HG03139 (cell line): ENCODE data around the gene ZNF318.
"Not testable (repeated sequence)": the region's sequence is repeated elsewhere in the genome, so short reads cannot be mapped to it uniquely, and the experiment has no call there.

Experiments
- ATAC-seq: cut with Tn5 transposase; IDR thresholded peaks from one replicate; pipeline ENCODE4 v1.9.1; 2021; ENCODE audit not compliant: unreplicated experiment

ZNF318 gene

GRCh38 chr6:43369174-43370002 lies at the start of gene ZNF318:
ZNF318 (minus strand) TSS chr6:43369647; CDS start chr6:43369365, 282 bp downstream.
- peak; percentile 71 for ATAC-seq

DNA sequence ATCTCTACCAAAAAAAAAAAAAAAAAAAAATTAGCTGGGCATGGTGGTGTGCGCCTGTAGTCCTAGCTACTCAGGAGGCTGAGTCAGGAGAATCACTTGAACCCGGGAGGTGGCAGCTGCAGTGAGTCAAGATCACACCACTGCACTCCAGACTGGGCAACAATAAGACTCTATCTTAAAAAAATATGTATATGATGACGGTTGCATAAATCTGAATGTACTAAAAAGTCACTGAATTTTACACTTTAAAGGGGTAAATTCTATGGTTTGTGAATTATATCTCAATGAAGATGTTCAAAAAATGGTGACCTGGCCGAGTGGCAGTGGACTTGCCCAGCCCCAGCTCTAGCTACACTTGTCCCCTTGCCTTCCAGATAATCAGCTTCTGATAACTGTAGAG lies 47.5 kb upstream of the ZNF318 start:
- ATAC-seq = no peak

DNA sequence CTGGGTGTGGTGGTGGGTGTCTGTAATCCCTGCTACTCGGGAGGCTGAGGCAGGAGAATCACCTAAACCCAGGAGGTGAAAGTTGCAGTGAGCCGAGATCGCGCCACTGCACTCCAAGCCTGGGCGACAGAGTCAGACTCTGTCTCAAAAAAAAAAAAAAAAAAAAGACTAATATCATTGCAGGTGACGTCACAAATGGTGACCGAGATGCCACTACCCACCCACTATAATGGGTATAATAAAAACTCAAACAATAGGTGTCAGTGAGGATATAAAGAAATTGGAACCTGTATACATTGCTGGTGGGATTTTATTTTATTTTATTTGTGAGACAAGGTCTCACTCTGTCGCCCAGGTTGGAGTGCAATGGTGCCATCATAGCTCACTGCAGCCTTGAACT lies 45.8 kb upstream of the ZNF318 start:
- ATAC-seq = not testable (repeated sequence)

- no peak for ATAC-seq
Observed at GRCh38 chr6:43413002-43413401, 43.6 kb upstream of the ZNF318 start.

DNA sequence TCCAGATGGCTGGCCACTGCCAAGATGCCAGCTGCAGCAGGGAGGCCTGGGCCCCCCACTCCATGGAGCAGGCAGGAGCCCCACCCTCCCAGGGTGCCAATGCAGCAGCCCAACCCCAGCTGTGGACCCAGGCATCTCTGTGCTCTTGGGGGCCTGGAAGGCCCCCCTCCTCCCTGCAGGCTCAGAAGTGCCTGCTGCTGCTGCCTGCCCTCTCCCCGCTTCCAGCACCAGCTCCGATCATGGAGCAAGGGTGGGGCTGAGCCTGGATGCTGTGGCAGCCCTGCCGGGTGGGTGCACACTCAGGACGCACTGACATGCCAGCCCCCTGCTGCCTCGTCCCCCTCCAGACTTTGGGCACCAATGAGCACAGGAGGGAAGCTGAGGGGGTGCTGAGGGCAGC lies 43.1 kb upstream of the ZNF318 start:
- no peak for ATAC-seq

GRCh38 chr6:43410776-43411175 lies 41.3 kb upstream of the ZNF318 start:
- ATAC-seq = not testable (repeated sequence)

GRCh38 chr6:43408259-43408658 lies 38.8 kb upstream of the ZNF318 start:
- no peak for ATAC-seq

DNA sequence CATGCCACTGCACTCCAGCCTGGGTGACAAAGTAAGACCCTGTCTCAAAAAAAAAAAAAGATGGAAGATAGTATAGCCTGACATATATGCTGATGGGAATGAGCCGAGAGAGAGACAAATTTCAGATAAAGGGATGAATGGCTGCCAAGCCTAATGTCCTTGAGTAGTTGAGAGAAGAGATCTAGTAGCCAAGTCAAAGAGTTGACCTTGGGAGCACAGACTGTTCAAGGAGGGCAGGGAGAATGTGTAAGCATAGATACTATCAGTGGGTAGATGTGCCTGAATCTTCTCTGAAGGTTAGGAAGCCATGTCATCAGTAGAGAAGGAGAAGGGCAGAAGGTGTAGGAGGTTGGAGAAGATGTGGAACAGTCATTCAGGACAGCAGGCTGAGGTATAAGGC lies 37.8 kb upstream of the ZNF318 start:
- no peak for ATAC-seq

GRCh38 chr6:43405354-43405753 lies 35.9 kb upstream of the ZNF318 start:
- no peak for ATAC-seq

DNA sequence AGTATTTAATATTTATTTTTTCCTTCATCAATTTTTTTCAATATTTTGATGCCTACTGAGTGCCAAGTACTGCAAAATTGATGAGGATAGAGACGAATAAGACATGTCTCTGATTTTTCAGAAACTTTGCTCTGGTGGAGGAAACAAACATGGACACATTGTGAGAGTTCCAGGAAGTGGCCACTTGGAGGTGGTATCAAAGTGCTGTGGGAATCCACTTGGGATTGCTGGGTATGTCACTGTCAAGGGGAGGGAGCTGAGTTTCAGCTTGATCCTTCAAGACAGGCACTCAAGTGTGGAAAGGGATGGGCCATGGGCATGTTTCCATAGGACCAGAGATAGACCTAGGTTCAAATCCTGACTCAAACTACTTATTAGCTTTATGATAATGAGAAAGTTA lies 33.4 kb upstream of the ZNF318 start:
- no peak for ATAC-seq

- no peak for ATAC-seq
Observed at GRCh38 chr6:43401730-43402129, 32.3 kb upstream of the ZNF318 start.

DNA sequence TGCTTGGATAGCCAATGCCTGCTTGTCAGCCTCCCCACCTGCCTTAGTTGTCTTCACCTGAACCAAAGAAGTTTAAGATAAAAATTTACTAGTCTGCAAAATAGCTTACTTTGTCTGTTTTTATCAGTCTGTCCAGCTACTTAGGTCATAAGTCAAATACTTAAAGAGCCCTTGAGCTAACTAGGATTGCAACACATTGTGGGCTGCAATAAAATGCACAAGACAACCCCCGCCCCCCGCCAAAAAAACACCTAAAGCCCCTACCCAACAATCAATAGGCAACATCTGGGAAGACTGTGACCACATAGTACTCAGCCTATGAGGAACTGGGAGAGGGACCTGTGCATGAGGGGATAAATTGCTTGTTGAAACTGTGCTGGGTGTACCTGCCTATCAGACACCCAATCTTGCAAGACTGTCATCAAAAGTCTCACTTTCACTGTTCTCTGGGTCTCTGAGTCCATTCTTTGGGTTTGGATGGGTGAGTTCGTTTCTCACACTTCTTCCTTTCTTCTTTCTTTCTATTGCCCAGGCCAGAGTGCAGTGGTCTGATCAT lies 30.6 kb upstream of the ZNF318 start:
- no peak for ATAC-seq

DNA sequence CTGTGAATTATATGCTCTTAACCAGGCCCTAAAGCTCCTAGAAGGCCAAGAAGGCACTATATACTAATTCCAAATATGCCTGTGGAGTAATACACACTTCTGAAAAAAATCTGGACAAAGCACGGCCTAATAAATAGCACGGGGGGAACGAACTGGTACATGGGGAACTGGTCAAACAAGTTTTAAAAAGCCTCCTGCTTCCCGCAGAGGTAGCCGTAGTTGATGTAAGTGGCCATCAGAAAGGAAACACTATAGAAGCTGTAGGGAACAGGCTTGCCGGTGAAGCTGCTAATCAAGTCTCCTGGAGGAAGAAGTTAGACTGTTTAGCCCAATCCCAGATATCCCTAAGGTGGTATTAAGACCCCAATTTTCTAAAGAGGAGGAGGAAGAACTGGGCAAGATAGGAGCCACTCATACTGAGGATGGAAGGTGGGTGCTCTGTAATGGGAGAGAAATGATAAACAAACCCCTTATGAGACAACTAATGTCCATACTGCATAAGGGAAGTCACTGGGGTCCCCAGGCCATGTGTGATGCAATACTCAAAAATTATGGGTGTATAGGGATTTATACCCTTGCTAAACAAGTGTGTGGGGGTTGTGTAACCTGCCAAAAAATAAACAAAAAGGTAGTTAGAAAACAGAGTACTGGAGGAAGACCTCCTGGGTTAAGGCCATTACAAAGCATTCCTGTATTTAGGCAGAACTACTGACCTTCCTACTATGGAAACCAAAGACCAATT lies 27.1 kb upstream of the ZNF318 start:
- ATAC-seq = no peak

- no peak for ATAC-seq
Observed at GRCh38 chr6:43395776-43396175, 26.3 kb upstream of the ZNF318 start.

GRCh38 chr6:43394982-43395381 lies 25.5 kb upstream of the ZNF318 start:
- no peak for ATAC-seq

GRCh38 chr6:43393602-43394001 lies 24.2 kb upstream of the ZNF318 start:
- ATAC-seq = no peak

- not testable (repeated sequence) for ATAC-seq
Observed at GRCh38 chr6:43393133-43393532, 23.7 kb upstream of the ZNF318 start.

DNA sequence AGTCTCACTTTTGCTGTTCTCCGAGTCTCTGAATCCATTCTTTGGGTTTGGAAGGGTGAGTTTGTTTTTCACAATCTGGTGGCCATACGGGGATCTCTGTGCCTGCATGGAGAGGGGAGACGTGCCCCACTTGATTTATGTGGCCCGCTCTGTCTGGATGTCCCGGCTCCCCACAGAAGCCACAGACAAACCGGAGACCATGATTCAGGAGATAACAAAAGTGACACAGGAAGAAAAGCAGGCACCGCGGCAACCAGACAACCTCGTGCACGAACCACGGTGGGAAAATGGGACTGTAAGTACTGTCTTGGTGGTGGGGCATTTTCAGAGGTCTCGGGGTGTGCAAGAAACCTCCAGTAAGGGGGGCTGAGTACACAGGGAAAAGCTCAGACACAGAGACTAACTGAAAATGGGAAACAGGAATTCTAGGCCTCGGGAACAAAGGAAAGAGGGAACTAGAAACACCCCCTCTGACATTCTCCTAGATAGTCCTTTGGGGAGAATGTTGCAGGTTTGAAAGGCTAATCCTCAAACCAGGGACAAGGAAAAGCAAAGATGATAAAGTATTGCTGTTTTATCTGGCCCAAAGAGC lies 22.1 kb upstream of the ZNF318 start:
- ATAC-seq = no peak

GRCh38 chr6:43390753-43391439 lies 21.4 kb upstream of the ZNF318 start:
- ATAC-seq = not testable (repeated sequence)

DNA sequence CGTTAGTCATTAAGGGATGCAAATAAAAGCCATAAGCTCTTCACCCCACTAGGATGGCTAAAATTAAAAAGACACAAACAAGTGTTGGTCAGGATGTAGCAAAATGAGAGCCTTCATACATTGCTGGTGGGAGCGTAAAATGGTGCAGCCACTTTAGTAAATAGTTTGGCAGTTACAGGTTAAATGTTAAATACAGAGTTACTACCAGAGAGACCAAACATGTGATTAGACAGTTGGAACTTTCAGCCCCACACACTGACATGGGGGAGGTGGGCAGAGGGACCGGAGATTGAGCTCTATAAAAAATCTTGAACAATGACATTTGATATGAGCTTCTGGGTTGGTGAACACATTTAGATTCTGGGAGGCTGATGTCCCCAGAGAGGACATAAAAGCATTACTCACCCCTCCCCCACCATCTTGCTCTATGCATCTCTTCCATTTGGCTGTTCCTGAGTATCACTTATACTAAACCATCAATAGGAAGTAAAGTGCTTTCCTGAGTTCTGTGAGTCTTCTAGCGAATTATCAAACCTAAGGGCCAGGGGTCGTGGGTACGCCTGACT lies 20.4 kb upstream of the ZNF318 start:
- ATAC-seq = no peak

- no peak for ATAC-seq
Observed at GRCh38 chr6:43386492-43386891, 17.0 kb upstream of the ZNF318 start.
